OCI-LY1 (cell line): ENCODE measurements around the gene GNG7.
"Not testable (repeated sequence)": the region's sequence is repeated elsewhere in the genome, so short reads cannot be mapped to it uniquely, and the experiment has no call there.

Source experiments
- H2AFZ ChIP-seq: fragments of 200-600 bp; sonication (generic), shearing (Covaris generic); 2 replicates; pipeline ENCODE4 v1.6.0; 2014; ENCODE audit warnings: antibody characterized with exemption, mild to moderate bottlenecking, low read length
- H3F3A ChIP-seq: fragments of 200-600 bp; sonication (generic), shearing (Covaris generic); 2 replicates; pipeline ENCODE4 v1.6.0; 2014; ENCODE audit warnings: mild to moderate bottlenecking, antibody characterized with exemption, low read length, moderate library complexity; ENCODE audit not compliant: insufficient read depth
- H3K27ac ChIP-seq: fragments of 200-600 bp; sonication (generic); 2 replicates; pipeline ENCODE4 v1.5.1; 2014; ENCODE audit warnings: low read length, mixed run types, mild to moderate bottlenecking, low read depth; ENCODE audit not compliant: poor library complexity, severe bottlenecking
- H3K27me3 ChIP-seq: fragments of 200-600 bp; sonication (generic); 2 replicates; pipeline ENCODE4 v1.6.0; 2014; ENCODE audit warnings: antibody characterized with exemption, mild to moderate bottlenecking, low read length, moderate library complexity; ENCODE audit not compliant: insufficient read depth
- H3K36me3 ChIP-seq: fragments of 200-600 bp; sonication (generic); 2 replicates; pipeline ENCODE4 v1.6.1; 2014; ENCODE audit warnings: mild to moderate bottlenecking, antibody characterized with exemption, low read length, moderate library complexity, mixed read lengths; ENCODE audit not compliant: insufficient read depth
- H3K4me1 ChIP-seq: fragments of 200-600 bp; sonication (generic); 2 replicates; pipeline ENCODE4 v1.5.1; 2014; ENCODE audit warnings: mild to moderate bottlenecking, low read length, moderate library complexity; ENCODE audit not compliant: insufficient read depth, severe bottlenecking
- H3K4me2 ChIP-seq: fragments of 200-600 bp; sonication (generic), shearing (Covaris generic); 2 replicates; pipeline ENCODE4 v1.6.1; 2014; ENCODE audit warnings: low read length
- H3K4me3 ChIP-seq: fragments of 200-600 bp; sonication (generic); 2 replicates; pipeline ENCODE4 v1.5.1; 2014; ENCODE audit warnings: low read length, low read depth, mild to moderate bottlenecking, mixed read lengths; ENCODE audit not compliant: poor library complexity, severe bottlenecking
- H3K79me2 ChIP-seq: fragments of 200-600 bp; shearing (Covaris generic); 2 replicates; pipeline ENCODE4 v1.6.1; 2016; ENCODE audit warnings: mixed run types, low read length, mixed read lengths; ENCODE audit not compliant: insufficient read depth
- H3K9ac ChIP-seq: fragments of 200-600 bp; sonication (generic), shearing (Covaris generic); 2 replicates; pipeline ENCODE4 v1.6.1; 2014; ENCODE audit warnings: mild to moderate bottlenecking, low read length, mixed read lengths
- H3K9me2 ChIP-seq: fragments of 200-600 bp; sonication (generic), shearing (Covaris generic); 2 replicates; pipeline ENCODE4 v1.6.1; 2014; ENCODE audit warnings: low read depth, mild to moderate bottlenecking, low read length, mixed read lengths
- H3K9me3 ChIP-seq: fragments of 200-600 bp; shearing (Covaris generic); 2 replicates; pipeline ENCODE4 v1.6.1; 2014; ENCODE audit warnings: low read length, mixed read lengths
- H4K20me1 ChIP-seq: fragments of 200-600 bp; sonication (generic), shearing (Covaris generic); 2 replicates; pipeline ENCODE4 v1.6.0; 2016; ENCODE audit warnings: mild to moderate bottlenecking, low read length; ENCODE audit not compliant: insufficient read depth
- CTCF ChIP-seq: fragments of 200-600 bp; sonication (generic), shearing (Covaris generic); IDR thresholded peaks from 2 replicates; pipeline ENCODE4 v1.5.1; 2017; ENCODE audit warnings: mild to moderate bottlenecking, antibody characterized with exemption, low read length, moderate library complexity, mixed read lengths
- EZH2 ChIP-seq: fragments of 200-600 bp; sonication (generic), shearing (Covaris generic); IDR thresholded peaks from 2 replicates; pipeline ENCODE4 v1.8.0; 2017; ENCODE audit warnings: borderline replicate concordance, mixed run types, mild to moderate bottlenecking, antibody characterized with exemption, low read length, moderate library complexity, mixed read lengths

The GNG7 gene

GRCh38 chr19:2540646-2541454 lies 161.6 kb downstream of the GNG7 start:
- H3K27ac ChIP-seq = no peak overlapping the region
- no peaks in the 10 kb centered on the region for H3K9me2 ChIP-seq
- H3K9me3 ChIP-seq = no peaks in the 10 kb centered on the region
- no peaks in the 10 kb centered on the region; the same call in 1 of the 2 replicates for H3K27me3 ChIP-seq
- no peak overlapping the region for H2AFZ ChIP-seq
- no peak overlapping the region for H3K4me2 ChIP-seq
- H3K4me1 ChIP-seq = no peaks in the 10 kb centered on the region
- H3K36me3 ChIP-seq = no peaks in the 10 kb centered on the region
- TF ChIP-seq EZH2 = no peak
- no peak for TF ChIP-seq CTCF
- no peaks in the 10 kb centered on the region for H4K20me1 ChIP-seq
- no peak overlapping the region for H3K4me3 ChIP-seq
- H3F3A ChIP-seq = no peaks in the 10 kb centered on the region
- H3K79me2 ChIP-seq = no peaks in the 10 kb centered on the region
- no peak overlapping the region for H3K9ac ChIP-seq

DNA sequence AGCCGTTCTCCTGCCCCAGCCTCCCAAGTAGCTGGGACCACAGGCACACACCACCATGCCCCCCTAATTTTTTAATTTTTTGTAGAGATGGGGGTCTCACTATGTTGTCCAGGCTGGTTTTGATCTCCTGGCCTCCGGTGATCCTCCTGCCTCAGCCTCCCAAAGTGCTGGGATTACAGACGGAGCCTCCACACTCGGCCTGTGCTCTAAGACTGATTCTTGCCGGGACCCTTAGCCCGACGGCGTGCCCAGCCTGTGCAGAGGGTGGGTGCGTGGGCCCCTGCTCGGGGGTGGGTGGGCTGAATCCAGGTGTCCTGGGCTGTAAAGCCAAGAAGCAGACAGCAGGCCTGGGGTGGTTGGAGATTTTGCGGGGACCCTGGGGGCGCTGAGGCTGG lies 162.2 kb downstream of the GNG7 start:
- H3K27ac ChIP-seq = no peak overlapping the region
- H2AFZ ChIP-seq = no peak overlapping the region
- no peaks in the 10 kb centered on the region for H3K79me2 ChIP-seq
- H3K9me2 ChIP-seq = no peaks in the 10 kb centered on the region
- no peaks in the 10 kb centered on the region for H4K20me1 ChIP-seq
- no peaks in the 10 kb centered on the region for H3K36me3 ChIP-seq
- no peak overlapping the region for H3K9ac ChIP-seq
- no peak overlapping the region for H3K4me2 ChIP-seq
- no peaks in the 10 kb centered on the region for H3K9me3 ChIP-seq
- TF ChIP-seq CTCF (no peak), EZH2 (no peak)
- no peaks in the 10 kb centered on the region for H3K4me1 ChIP-seq
- H3K4me3 ChIP-seq = no peak overlapping the region
- H3F3A ChIP-seq = no peaks in the 10 kb centered on the region
- no peaks in the 10 kb centered on the region for H3K27me3 ChIP-seq

GRCh38 chr19:2538096-2538757 lies 164.3 kb downstream of the GNG7 start:
- Histone ChIP-seq H2AFZ (no peak overlapping the region), H3K9me2 (no peaks in the 10 kb centered on the region), H3K4me1 (no peaks in the 10 kb centered on the region), H3K27me3 (no peaks in the 10 kb centered on the region; the same call in 1 of the 2 replicates), H3K27ac (no peak overlapping the region), H3K9ac (no peak overlapping the region), H3K36me3 (no peaks in the 10 kb centered on the region), H3K79me2 (no peaks in the 10 kb centered on the region), H3K9me3 (no peaks in the 10 kb centered on the region), H4K20me1 (no peaks in the 10 kb centered on the region), H3K4me3 (no peak overlapping the region), H3F3A (no peaks in the 10 kb centered on the region), H3K4me2 (no peak overlapping the region)
- no peak for TF ChIP-seq CTCF

DNA sequence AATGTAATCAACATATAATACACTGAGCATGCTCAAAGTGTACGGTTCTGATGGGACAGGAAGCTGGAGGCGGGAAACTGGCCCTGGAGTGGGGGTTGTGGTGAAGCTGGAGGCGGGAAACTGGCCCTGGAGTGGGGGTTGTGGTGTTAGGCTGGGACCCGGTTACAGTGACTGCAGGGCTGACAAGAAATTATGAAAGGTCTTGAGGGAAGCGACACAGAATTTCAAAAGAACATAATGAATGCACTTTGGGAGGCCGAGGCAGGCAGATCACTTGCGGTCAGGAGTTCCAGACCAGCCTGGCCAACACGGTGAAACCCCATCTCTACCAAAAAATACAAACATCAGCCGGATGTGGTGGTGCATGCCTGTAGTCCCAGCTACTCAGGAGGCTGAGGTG lies 164.9 kb downstream of the GNG7 start:
- H3K36me3 ChIP-seq, H3K4me3 ChIP-seq, H3K27ac ChIP-seq, H3K9me3 ChIP-seq, H4K20me1 ChIP-seq, H3K4me1 ChIP-seq, H3F3A ChIP-seq, H3K27me3 ChIP-seq, H3K9ac ChIP-seq, H3K4me2 ChIP-seq, H3K9me2 ChIP-seq, H3K79me2 ChIP-seq, H2AFZ ChIP-seq: not testable (repeated sequence)
